AML-193 (cell line): ENCODE data around the gene AREG.

Experiments
- DNase-seq, 2 experiments: peaks; one replicate each; lab custom pipeline; 2025; lab: John Stamatoyannopoulos, UW

The AREG gene

GRCh38 chr4:74456849-74457395 lies 12.0 kb downstream of the AREG start:
- DNase-seq, result no peak

- no peak for DNase-seq
Observed at GRCh38 chr4:74460833-74461232, 15.9 kb downstream of the AREG start.

- no peak for DNase-seq
Observed at GRCh38 chr4:74463123-74463522, 18.2 kb downstream of the AREG start.

- DNase-seq, result no peak
Observed at GRCh38 chr4:74464291-74464690, 19.4 kb downstream of the AREG start.

DNA sequence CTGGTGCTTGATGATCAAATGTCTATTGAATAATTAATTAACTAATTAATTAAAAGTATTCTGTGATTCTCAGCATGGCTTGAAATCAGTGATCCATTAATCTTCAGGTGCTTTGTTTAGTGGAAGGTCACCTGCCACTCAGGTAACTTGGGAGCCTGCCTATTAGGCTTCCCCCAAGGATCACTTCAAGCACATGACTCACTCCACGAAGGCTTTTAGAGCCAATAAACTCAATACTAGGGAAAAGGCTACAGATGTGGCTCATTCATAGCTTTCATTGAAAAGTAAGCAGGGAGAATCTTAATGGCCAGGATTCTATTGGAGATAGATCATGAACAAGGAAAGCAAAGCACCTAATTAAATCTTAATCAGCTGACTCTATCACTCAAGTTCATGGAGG lies 21.3 kb downstream of the AREG start:
- DNase-seq, result no peak

DNA sequence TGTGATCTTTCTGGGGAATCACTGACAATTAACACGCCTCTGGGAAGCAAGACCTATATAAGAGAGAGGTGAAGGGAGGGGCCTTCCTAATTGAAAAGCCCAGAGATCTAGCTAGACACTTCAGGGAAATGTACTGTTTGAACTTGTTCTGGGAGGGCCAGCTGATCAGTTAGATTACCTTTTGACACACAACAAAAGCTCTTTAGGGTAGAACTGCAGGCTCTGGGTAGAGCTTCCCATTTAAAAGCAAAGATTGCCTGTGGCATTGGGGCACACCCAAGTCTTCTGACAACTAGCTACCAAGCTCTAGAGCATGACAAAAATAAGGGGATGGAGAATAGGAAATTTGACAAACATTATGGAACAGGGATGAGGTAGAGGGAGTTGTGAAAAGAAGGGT lies 26.3 kb downstream of the AREG start:
- DNase-seq, result no peak

GRCh38 chr4:74473155-74473811 lies 28.3 kb downstream of the AREG start:
- no peak for DNase-seq

DNA sequence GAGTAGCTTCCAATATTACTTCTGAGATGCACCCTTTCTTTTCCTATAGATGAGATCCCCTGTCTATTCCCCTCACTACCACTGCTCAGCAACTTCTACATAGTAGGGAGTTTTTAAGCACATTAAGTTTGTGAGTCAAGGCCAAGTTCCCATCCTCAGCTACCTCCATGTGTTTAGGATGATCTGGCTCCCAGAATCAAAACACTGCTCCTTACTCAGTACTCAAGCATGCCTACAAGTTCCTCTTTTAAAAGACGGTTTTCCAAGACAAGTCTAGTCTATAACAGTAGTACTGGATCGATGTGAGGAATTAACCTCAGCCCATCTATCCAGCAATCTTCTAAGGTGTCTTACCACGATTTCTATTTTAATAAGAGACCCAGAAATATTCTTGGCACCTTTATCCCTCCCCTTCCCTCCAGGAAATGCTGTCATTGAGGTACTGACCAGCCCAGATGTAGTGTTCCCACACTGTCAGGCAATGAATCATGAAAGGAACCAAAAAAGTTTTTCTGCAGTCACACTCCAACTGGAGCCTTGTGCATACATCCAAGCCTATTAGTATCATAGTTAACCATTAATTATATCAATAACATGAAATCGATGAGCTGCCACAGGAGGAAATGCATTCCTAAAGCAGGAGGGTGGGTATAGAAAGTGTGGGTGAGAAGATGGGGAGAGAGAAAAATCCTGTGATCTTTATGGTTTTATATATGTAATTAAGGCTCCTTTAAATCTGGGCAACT lies 29.6 kb downstream of the AREG start:
- DNase-seq, result no peak

DNA sequence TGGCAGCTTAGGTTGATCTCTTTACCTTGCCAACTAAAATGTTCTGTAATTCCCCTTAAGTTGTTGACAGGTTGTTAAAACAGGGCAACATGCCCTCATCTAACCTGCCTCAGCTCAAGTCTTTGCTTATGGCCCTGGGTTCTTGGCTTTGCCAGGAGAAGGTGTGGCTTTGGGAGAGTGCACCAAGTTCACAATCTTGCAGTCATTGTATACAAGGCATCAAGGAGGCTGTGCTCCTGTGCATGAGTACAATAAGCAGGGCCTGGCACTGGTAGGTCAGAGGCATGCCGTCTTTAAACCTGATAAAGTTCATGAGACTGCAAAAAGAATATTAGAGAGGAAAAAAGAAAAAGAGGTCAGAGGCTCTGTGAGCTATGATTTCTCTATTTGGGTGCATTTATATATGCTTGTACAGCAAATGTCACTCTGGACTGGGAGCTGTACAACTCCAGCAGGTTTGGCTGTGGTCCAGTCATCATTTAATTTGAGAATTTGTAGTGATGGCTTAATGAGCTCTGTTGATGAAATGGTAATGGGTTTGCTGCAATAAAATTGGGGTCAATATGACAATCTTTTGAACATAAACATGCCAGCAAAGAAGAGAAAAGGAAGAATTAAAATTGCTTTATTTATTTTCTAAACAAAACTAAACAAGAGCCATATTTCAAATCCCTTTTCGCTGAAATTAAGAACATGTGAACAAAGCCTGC lies 30.3 kb downstream of the AREG start:
- no peak for DNase-seq

- no peak for DNase-seq
Observed at GRCh38 chr4:74475946-74476345, 31.0 kb downstream of the AREG start.

DNA sequence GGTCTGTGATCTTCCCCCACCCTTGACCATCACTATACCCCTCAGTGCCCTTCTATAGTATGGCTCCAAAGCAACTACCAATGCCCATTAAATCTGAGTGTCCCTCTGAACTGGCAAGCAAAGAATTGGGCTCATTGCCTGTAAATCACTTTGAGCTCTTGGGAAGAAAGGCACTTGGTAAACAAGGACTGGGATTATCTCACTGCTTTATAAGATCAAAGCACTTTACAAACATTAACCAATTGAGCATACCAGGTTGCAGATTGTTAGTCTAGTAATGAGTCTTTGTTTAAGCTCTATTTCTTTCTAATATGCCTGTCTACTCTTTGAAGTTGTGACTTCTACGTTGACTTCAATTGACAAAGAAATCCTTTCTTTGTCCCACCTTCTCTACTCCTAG lies 34.1 kb downstream of the AREG start:
- no peak for DNase-seq

DNA sequence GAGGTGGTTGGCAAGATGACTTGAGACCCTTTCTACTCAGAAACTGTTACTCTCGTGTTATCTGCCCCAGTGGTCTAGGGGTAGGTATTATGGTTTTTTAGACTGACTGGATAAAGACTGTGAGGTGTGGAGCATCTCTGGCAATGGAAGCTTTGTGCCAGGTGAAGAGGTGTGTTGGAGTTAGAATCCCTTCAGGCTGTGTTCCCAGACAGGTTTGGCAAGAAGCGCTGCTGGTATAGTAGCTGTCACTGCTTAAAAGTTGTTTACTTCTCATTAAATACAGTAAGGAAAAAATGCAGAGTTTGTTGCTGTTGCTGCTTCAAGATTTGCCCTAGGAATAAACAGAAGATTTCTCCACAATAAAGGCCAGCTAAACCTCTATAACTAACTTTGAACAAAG lies 35.3 kb downstream of the AREG start:
- no peak for DNase-seq

DNA sequence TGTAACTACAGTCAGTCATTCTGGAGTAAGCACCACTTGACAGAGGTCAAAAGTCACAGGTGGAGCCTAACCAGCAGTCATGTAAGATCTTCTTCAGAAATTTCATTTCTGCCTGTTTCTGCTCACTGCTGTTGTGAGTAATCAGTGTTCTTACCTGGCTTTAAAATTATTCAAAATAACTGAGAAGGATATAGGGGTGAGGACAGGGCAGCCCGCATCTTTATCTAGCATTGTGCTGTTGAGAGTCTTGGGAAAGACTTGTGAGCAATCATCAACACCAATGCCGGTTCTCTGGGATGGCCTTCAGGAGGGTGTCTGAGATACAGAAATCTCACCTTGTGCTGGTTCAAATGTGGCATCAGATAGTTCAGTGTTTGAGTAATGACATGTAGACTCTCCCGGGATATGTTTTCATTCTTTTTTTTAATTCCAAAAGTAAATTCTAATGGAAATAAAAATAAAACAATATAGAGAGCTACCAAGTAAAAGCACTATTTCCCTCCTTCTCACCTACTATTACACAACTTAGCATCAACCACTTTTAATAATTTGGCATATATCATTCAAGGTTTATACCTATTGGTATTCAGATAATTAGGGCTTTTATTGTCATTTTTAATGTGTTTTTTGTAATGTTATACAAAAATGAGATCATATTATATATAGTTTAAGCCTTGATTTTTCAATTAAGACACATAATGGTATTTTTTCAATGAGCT lies 37.1 kb downstream of the AREG start:
- no peak for DNase-seq

- no peak for DNase-seq
Observed at GRCh38 chr4:74483226-74483911, 38.4 kb downstream of the AREG start.

DNA sequence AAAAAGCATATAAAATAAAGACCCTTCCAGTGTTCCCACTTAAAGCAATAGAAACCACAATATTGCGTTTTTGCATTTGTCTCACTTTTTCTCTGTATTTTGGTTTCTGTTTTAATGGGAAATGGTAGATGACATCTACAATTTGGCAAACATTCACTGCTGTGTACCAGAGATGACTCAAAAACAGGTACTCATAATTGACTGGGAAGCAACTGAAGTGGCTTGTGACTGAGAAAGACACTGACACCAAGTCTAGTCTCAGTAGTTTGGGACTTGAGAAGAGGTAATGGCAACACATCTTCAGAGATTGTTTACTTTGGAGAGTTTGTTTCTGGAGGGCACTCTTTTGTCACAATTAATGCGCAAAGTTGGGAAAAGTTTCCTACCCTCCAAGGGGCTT lies 42.0 kb downstream of the AREG start:
- DNase-seq, result no peak

GRCh38 chr4:74487771-74488170 lies 42.8 kb downstream of the AREG start:
- no peak for DNase-seq

DNA sequence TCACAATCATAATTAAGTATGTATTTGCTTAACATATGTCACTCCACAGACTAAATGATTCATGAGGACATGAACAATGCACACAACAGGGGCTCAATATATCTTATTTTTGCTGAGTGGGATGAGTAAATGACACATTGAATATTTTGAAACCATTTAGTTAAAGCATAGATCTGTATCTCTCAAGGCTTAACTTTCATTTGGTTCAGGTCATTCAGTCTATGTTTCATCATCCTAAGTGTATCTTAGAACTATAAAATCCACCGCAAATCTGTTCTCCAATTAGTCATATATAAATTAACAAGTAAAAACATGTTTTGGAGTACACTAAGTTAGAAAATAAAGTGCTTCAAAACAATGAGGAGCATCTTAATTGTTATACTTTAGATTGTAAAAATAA lies 45.8 kb downstream of the AREG start:
- DNase-seq, result no peak

DNA sequence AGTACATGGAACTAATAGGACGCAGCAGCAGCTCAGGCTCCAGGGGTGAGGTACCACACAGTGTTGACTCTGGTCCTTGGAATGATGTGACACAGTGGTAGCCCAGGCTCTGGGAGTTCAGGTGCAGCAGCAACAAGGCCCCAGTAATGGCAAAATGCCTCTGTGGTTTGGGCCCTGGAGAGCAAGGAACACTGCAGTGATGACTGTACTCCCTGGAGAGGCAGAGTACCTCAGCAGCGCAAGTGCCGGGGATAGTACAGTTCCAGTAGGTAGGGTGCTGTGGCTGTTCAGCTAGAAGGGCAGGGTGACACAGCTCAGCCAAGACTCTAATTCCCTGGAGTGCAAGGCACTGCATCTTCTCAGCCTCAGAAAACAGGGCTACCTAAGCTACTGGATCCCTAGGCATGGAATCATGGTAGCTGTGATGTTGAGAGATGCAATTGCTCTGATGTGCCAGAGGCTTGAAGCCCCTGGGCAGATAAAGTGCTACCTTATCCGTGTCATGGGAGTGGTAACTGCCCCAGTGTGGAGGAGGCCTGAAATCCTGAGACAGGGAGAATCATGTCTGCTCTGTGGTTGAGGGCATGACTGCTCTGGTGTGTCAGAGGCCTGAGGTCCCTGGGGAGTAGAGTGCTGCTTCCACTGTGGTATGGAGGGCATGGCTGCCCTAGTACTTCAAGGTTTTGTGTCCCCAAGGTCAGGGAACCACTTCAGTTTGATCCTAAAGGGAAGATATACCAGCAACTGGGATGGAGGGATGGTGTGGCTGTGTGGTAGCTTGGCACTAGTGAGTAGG lies 55.2 kb downstream of the AREG start:
- no peak for DNase-seq

GRCh38 chr4:74501579-74501978 lies 56.6 kb downstream of the AREG start:
- DNase-seq, result no peak

- DNase-seq, result no peak
Observed at GRCh38 chr4:74503580-74503979, 58.6 kb downstream of the AREG start.

DNA sequence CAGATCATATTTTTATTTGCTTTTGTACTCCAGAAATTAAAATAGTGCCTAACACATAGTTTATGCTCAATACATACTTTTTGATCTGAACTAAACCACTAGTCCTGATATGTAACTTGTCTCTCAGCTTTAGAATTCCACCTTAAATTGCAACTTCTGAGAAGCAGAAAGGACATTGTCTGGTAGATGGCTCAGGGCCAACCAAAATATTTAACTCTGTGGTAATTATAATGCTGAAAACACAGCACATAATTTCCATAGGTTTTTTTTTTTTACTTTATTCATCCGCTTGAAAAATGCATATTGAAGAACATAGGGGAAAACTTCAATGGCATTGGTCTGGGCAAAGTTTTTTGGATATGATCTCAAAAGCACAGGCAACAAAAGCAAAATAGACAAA lies 59.3 kb downstream of the AREG start:
- DNase-seq, result no peak
